Lower leg skin (tissue), 4 donors: ENCODE measurements around the gene HMOX1. TPM values are rescaled to one million over a fixed set of nuclear protein-coding genes. Genes with fewer than 3 reads are reported as not detected.
"Not testable (repeated sequence)": the region's sequence is repeated elsewhere in the genome, so short reads cannot be mapped to it uniquely, and the experiment has no call there.

ENCODE experiments used
- DNase-seq, 2 donors: peaks; one replicate each; pipeline ENCODE4 v3.0.0-alpha.2; 2019; ENCODE audit warnings: low spot score in 2 of 2
- H3K4me3 ChIP-seq: fragments of 200-600 bp; sonication (generic); 2 replicates; pipeline ENCODE4 v1.5.1; 2017; ENCODE audit warnings: mild to moderate bottlenecking, low read depth; ENCODE audit not compliant: poor library complexity, severe bottlenecking
- POLR2A ChIP-seq, 2 donors: fragments of 450-650 bp; IDR thresholded peaks; one replicate each; pipeline ENCODE4 v1.6.1; 2016 to 2017; ENCODE audit warnings: antibody characterized with exemption in 2 of 2, mild to moderate bottlenecking in 1 of 2, moderate library complexity in 1 of 2
- WGBS, 2 donors: methylation state at CpG; one replicate each; pipeline ENCODE4 v1.1.5; 2018; 5-methylcytosine and 5-hydroxymethylcytosine counted together
- intact Hi-C: fragments of 100-400 bp; cut with DNase I; formaldehyde crosslinking; loops from one replicate; pipeline ENCODE4 v1.15.0; 2023; ENCODE audit warnings: low total_unique reads
- total RNA-seq, 4 donors: library from RNA; depleted of rRNA; stranded (reverse); fragments of >200 nt; gene quantifications; one replicate each; pipeline ENCODE4 v1.1.0, GENCODE V29; 2016
- TF ChIP-seq, protein P1 (sequence below), 3 donors: fragments of 450-650 bp; IDR thresholded peaks; one replicate each; pipeline ENCODE4 v1.5.1; 2016; ENCODE audit warnings: antibody characterized with exemption in 3 of 3, mild to moderate bottlenecking in 3 of 3, moderate library complexity in 2 of 3

Gene HMOX1
- total RNA-seq, 4 donors from 2014 or later = 85.5 to 156 (median 112) TPM

DNA sequence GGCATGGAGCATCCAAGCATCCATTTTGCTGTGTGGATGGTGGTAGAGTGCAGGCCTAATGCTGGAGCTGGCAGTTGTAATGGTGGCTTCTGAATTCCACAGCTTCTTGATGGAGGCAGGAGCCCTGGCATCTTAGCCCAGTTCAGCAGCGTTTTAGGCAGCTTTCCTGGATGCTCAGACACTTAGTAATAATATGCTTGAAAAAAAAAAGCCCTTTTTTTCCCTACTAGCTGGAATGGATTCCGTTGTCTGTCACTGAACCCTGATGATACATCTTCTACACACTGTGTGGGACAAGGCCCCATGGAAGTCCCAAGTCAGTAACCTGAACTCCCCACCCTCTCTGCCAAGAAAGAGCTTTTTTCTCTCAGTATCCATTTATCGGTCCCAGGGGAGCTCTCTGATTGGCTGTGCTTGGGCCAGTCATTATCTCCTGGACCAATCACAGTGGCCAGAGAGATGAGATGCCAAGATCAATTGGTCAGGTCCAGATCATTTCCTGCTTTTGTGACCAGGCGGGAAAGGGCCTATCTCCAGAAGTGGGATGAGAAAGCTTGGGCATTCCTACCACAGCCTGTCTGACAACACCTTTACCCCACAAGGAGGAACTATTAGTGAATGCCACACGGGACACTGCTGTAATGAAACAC lies 53.3 kb downstream of the HMOX1 start:
- WGBS, 2 donors = 96 to 97% methylated on average over 5 of the region's 5 CpGs
- intact Hi-C loops = loop anchor here (5.0 kb wide), 1 partner anchor 143 kb away; no protein-coding TSS in a partner anchor
- no peak for DNase-seq
- TF ChIP-seq POLR2A (IDR thresholded peaks at IDR 0.05) = no peak
- TF ChIP-seq, protein P1, sequence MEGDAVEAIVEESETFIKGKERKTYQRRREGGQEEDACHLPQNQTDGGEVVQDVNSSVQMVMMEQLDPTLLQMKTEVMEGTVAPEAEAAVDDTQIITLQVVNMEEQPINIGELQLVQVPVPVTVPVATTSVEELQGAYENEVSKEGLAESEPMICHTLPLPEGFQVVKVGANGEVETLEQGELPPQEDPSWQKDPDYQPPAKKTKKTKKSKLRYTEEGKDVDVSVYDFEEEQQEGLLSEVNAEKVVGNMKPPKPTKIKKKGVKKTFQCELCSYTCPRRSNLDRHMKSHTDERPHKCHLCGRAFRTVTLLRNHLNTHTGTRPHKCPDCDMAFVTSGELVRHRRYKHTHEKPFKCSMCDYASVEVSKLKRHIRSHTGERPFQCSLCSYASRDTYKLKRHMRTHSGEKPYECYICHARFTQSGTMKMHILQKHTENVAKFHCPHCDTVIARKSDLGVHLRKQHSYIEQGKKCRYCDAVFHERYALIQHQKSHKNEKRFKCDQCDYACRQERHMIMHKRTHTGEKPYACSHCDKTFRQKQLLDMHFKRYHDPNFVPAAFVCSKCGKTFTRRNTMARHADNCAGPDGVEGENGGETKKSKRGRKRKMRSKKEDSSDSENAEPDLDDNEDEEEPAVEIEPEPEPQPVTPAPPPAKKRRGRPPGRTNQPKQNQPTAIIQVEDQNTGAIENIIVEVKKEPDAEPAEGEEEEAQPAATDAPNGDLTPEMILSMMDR (IDR thresholded peaks at IDR 0.05) = no peak
- H3K4me3 ChIP-seq = no peak overlapping the region

DNA sequence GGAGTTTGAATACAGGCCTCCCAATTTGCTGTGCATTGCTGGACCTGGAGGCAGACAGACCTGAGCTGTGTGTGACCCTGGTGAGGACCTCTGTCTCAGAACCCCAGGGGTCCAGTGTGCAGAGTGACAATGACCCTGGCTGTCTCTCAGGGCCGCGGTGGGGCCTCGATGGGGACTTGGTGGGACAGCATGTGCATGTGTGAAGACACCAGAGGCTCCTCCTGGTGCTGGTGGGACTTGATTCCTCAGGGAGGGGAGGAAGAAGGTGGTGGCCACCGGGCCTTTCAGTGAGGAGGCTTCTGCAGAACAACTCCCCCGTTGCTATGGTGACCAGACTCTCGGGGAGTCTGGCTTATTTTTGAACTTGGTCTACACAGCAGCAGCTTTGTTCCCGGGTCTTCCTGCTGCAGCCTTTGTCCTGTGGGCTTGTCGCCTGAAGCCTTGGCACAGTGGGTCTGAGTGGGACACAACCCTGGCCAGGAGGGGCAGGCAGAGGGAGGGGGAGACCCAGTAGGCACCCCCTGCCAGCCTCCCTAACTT lies 54.4 kb downstream of the HMOX1 start:
- no peak for TF ChIP-seq POLR2A (IDR thresholded peaks at IDR 0.05)
- TF ChIP-seq, protein P1 (IDR thresholded peaks at IDR 0.05) = no peak
- 80 to 86% methylated on average over 7 to 8 of the region's 8 CpGs for WGBS, 2 donors
- intact Hi-C loops = no loop called here
- no peak for DNase-seq
- no peak overlapping the region for H3K4me3 ChIP-seq

DNA sequence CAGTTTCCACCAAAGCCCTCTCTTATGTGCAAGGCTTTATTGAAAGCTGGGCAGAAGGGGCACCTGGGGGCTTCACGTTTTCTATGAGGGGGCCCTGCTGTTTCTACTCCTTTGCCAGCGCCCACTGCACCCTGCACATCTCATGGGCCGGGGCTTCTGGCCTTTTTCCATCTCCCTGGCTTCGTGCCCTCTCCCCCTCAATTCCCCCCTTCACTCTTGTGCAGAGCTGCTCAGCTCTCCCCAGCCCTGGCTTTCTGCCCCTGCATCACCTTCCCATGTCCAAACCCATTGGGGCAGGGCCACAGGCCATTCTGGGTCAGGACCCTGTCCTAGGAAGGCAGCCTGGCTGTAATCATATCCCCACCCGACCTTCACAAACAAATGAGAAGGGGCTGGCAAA lies 55.5 kb downstream of the HMOX1 start:
- TF ChIP-seq, protein P1 (IDR thresholded peaks at IDR 0.05) = no peak
- TF ChIP-seq POLR2A (IDR thresholded peaks at IDR 0.05) = no peak
- no peak overlapping the region for H3K4me3 ChIP-seq
- DNase-seq = no peak
- WGBS, 2 donors = 70 to 76% methylated on average over 5 of the region's 5 CpGs
- intact Hi-C loops = no loop called here

DNA sequence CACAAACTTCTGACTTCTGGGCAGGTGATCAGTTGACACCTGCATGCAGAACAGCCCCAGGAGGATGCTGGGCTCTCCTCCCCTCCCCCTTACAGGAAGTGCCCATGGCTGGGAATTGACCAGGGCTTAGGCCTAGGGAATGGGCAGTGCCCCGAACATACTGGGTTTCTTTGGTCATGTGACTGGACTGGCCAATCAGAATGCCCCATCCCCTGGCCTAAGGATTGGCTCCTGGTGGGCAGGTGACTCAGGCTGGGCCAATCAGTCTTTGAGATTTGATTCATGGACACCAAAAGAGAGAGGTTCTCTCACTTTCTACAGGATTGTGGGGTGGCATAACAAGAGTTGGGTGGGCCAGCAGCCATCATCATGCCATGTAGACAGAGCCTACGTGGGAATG lies 56.2 kb downstream of the HMOX1 start:
- DNase-seq = no peak
- intact Hi-C loops = no loop called here
- TF ChIP-seq POLR2A (IDR thresholded peaks at IDR 0.05) = no peak
- TF ChIP-seq, protein P1 (IDR thresholded peaks at IDR 0.05) = no peak
- no peak overlapping the region for H3K4me3 ChIP-seq
- WGBS, 2 donors = 90 to 92% methylated on average over 2 of the region's 2 CpGs

DNA sequence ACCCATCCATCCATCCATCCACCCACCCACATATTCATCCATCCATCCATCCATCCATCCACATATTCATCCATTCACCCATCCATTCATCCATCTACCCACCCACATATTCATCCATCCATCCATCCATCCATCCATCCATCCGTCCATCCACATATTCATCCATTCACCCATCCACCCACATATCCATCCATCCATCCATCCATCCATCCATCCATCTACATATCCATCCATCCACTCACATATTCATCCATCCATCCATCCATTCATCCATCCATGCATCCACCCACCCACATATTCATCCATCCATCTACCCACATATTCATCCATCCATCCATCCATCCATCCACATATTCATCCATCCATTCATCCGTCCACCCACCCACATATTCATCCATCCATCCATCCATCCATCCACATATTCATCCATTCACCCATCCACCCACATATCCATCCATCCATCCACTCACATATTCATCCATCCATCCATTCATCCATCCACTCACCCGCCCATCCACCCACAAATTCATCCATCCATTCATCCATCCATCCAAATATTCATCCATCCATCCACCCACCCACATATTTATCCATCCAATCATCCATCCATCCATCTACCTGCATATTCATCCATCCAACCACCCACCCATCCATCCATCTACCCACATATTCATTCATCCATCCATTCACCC lies 57.9 kb downstream of the HMOX1 start:
- WGBS, 2 donors = 82 to 89% methylated on average over 3 of the region's 3 CpGs
- intact Hi-C loops, H3K4me3 ChIP-seq, DNase-seq: not testable (repeated sequence)

DNA sequence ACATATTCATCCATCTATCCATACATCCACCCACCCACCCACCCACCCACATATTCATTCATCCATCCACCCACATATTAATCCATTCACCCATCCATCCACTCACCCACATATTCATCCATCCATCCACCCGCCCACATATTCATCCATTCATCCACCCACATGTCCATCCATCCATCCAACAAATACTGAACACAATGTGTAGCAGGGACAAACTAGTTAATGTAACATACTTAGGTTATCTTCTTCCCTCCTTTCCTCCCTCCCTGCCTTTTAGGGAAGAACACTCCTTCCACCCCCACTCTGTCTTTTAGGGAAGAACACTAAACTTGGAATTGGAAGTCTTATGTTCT lies 58.4 kb downstream of the HMOX1 start:
- no peak for TF ChIP-seq POLR2A (IDR thresholded peaks at IDR 0.05)
- TF ChIP-seq, protein P1 (IDR thresholded peaks at IDR 0.05) = no peak
- DNase-seq = no peak
- intact Hi-C loops = no loop called here
- WGBS, 2 donors = 90 to 97% methylated on average over 1 of the region's 1 CpG
- H3K4me3 ChIP-seq = no peak overlapping the region
